SK-N-SH treated with all-trans-retinoic acid at 6 μM for 48 hours (cell line): ENCODE data around the gene FAM234B.

ENCODE experiments used
- ARNTL ChIP-seq: fragments of 450-650 bp; formaldehyde crosslinking; IDR thresholded peaks from 2 replicates; pipeline ENCODE4 v1.5.0; 2020; ENCODE audit warnings: low read depth, mild to moderate bottlenecking, moderate library complexity, borderline replicate concordance
- CREB5 ChIP-seq: fragments of 250-450 bp; sonication (Bioruptor Pico); IDR thresholded peaks from 2 replicates; pipeline ENCODE4 v1.5.1; 2020; ENCODE audit warnings: low read depth, mild to moderate bottlenecking, moderate library complexity
- OSR1 ChIP-seq: fragments of 250-450 bp; sonication (Bioruptor Pico); IDR thresholded peaks from 2 replicates; pipeline ENCODE4 v1.8.0; 2022; ENCODE audit warnings: moderate library complexity, mild to moderate bottlenecking, inconsistent platforms
- POU6F1 ChIP-seq: fragments of 250-450 bp; sonication (Bioruptor Pico); IDR thresholded peaks from 2 replicates; pipeline ENCODE4 v1.8.0; 2021; ENCODE audit warnings: low read depth, mild to moderate bottlenecking, moderate library complexity, borderline replicate concordance
- RARB ChIP-seq: fragments of 250-450 bp; sonication (Bioruptor Pico); IDR thresholded peaks from 2 replicates; pipeline ENCODE4 v1.8.0; 2021; ENCODE audit warnings: mild to moderate bottlenecking, moderate library complexity
- TOX ChIP-seq: fragments of 250-450 bp; sonication (Bioruptor Pico); IDR thresholded peaks from 2 replicates; pipeline ENCODE4 v1.8.0; 2021; ENCODE audit warnings: mild to moderate bottlenecking, moderate library complexity, borderline replicate concordance
- ZC3H10 ChIP-seq: fragments of 250-450 bp; sonication (Bioruptor Pico); IDR thresholded peaks from 2 replicates; pipeline ENCODE4 v1.5.1; 2021; ENCODE audit warnings: mild to moderate bottlenecking, moderate library complexity
- ZFP3 ChIP-seq: fragments of 250-450 bp; sonication (Bioruptor Pico); IDR thresholded peaks from 2 replicates; pipeline ENCODE4 v1.5.0; 2020; ENCODE audit warnings: mild to moderate bottlenecking, moderate library complexity
- ZFP30 ChIP-seq: fragments of 450-650 bp; formaldehyde crosslinking; IDR thresholded peaks from 2 replicates; pipeline ENCODE4 v1.5.0; 2022; ENCODE audit warnings: mild to moderate bottlenecking, moderate library complexity
- ZNF565 ChIP-seq: fragments of 450-650 bp; formaldehyde crosslinking; conservative IDR thresholded peaks from 2 replicates; pipeline ENCODE4 v1.5.0; 2020; ENCODE audit warnings: low read depth, mild to moderate bottlenecking, moderate library complexity
- TF ChIP-seq, protein P1 (sequence below): fragments of 250-450 bp; sonication (Bioruptor Pico); IDR thresholded peaks from 2 replicates; pipeline ENCODE4 v1.5.0; 2020; ENCODE audit warnings: mild to moderate bottlenecking, moderate library complexity

- TF ChIP-seq ZFP30, result no peak
- no peak for TF ChIP-seq CREB5 (CRISPR knock-in tag)
- TF ChIP-seq RARB, result no peak
- TF ChIP-seq ZNF565 (CRISPR knock-in tag), result no peak
- TF ChIP-seq ARNTL, result no peak
- no peak for TF ChIP-seq ZFP3 (CRISPR knock-in tag)
- no peak for TF ChIP-seq OSR1
- TF ChIP-seq, protein P1, sequence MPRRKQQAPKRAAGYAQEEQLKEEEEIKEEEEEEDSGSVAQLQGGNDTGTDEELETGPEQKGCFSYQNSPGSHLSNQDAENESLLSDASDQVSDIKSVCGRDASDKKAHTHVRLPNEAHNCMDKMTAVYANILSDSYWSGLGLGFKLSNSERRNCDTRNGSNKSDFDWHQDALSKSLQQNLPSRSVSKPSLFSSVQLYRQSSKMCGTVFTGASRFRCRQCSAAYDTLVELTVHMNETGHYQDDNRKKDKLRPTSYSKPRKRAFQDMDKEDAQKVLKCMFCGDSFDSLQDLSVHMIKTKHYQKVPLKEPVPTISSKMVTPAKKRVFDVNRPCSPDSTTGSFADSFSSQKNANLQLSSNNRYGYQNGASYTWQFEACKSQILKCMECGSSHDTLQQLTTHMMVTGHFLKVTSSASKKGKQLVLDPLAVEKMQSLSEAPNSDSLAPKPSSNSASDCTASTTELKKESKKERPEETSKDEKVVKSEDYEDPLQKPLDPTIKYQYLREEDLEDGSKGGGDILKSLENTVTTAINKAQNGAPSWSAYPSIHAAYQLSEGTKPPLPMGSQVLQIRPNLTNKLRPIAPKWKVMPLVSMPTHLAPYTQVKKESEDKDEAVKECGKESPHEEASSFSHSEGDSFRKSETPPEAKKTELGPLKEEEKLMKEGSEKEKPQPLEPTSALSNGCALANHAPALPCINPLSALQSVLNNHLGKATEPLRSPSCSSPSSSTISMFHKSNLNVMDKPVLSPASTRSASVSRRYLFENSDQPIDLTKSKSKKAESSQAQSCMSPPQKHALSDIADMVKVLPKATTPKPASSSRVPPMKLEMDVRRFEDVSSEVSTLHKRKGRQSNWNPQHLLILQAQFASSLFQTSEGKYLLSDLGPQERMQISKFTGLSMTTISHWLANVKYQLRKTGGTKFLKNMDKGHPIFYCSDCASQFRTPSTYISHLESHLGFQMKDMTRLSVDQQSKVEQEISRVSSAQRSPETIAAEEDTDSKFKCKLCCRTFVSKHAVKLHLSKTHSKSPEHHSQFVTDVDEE (CRISPR knock-in tag), result no peak
- no peak for TF ChIP-seq ZC3H10 (CRISPR knock-in tag)
- no peak for TF ChIP-seq TOX (CRISPR knock-in tag)
- TF ChIP-seq POU6F1 (CRISPR knock-in tag), result no peak
Observed at GRCh38 chr12:13030541-13031291, 13.5 kb upstream of the FAM234B start.
